Erythroblast (primary cell): Measurements from ENCODE around the gene NISCH.

Experiments used
- GATA1 ChIP-seq: IDR thresholded peaks from 2 replicates; pipeline ENCODE4 v1.6.1; 2011; ENCODE audit warnings: low read depth, mild to moderate bottlenecking, control low read depth, low read length, moderate library complexity
- POLR2A ChIP-seq: IDR thresholded peaks from 2 replicates; pipeline ENCODE4 v1.6.1; 2011; ENCODE audit warnings: mild to moderate bottlenecking, low read length

DNA sequence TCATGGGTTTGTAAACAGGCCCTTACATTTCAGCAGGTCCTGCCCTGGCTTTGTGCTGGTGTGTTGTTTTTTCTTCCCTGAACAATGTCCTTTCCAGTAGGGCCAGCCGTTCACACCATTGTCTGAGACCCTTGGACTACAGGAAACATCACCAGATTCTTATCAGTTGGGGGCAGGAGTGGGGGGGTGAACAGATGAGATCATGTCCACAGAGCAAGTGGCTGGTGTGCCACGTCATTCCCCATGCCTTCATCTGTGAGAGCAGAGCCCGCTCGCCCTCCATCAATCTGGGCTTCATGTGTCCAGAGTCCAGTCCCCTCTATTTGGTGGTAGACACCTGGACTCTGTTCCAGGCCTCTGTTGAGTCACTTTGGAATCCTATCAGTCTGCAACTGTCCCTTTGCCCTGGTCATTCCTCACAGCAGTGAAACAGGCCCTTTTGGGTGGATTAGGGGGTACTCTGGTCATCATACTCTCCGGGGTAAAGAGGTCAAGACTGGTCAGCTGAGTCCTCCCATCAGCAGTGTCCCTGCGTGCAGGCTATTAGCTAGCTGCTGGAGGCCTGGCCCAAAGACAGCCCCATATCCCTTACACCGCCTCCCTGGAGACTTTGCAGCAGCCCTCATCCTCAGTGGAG lies 25.5 kb upstream of the NISCH start:
- TF ChIP-seq POLR2A = no peak
- TF ChIP-seq GATA1 = no peak
